HepG2 (cell line): ENCODE measurements around the gene ASZ1. TPM values are rescaled to one million over a fixed set of nuclear protein-coding genes. Genes with fewer than 3 reads are reported as not detected.

Experiments used
- ATAC-seq: fragments of 200-7000 bp; cut with Tn5 transposase; 3 replicates; pipeline ENCODE4 v1.9.1; 2020; ENCODE audit warnings: mild to moderate bottlenecking, moderate library complexity
- BruUV-seq: library from RNA; stranded (reverse); fragments of 400-500 nt; replicated peaks from 2 replicates; lab custom pipeline; 2021; lab: Mats Ljungman, UMichigan
- CTCF ChIA-PET: fragments of 300-600 bp; formaldehyde crosslinking; extraction: SDS; loops from one replicate; lab custom pipeline; 2021; ENCODE audit warnings: low total read pairs, inconsistent platforms, low intra/inter-chr PET ratio; lab: Yijun Ruan, JAX
- POLR2A ChIA-PET: fragments of 350-600 bp; sonication (Branson Sonifier 250); formaldehyde crosslinking; loops from one replicate; lab custom pipeline; 2020; ENCODE audit warnings: antibody characterized with exemption, inconsistent platforms; lab: Yijun Ruan, JAX
- DNase-seq: peaks from one replicate; pipeline ENCODE4 v3.0.0-alpha.2; 2015; ENCODE audit warnings: low spot score
- FAIRE-seq: peaks from 3 replicates; lab custom pipeline; 2011; peaks lifted over from hg19 to GRCh38; lab: Jason Lieb, UNC
- H2AFZ ChIP-seq: one replicate; pipeline ENCODE4 v1.6.1; 2011; ENCODE audit warnings: low read length, inconsistent platforms
- H3K27ac ChIP-seq: fragments of 300-600 bp; 3 replicates; pipeline ENCODE4 v1.8.0; 2011; ENCODE audit warnings: mixed run types, mild to moderate bottlenecking, mixed read lengths, low read length, inconsistent platforms; ENCODE audit not compliant: insufficient read depth; ENCODE audit errors: extremely low read length
- H3K27me3 ChIP-seq, 2 experiments: fragments of 200-600 bp in 1 of 2; 2 replicates in 1 of 2; 3 replicates in 1 of 2; pipeline versions ENCODE4 v1.6.0 to v1.8.0; 2011; ENCODE audit warnings: low read length in 2 of 2, mild to moderate bottlenecking in 2 of 2, moderate library complexity in 2 of 2, inconsistent platforms in 1 of 2; ENCODE audit not compliant: insufficient read depth in 2 of 2, control insufficient read depth in 1 of 2
- H3K36me3 ChIP-seq, 2 experiments: fragments of 200-600 bp in 1 of 2; replicated peaks in 1 of 2; 2 replicates in 1 of 2; 3 replicates in 1 of 2; pipeline versions ENCODE4 v1.5.1 to v1.8.0; 2011; ENCODE audit warnings: low read length in 2 of 2, inconsistent platforms in 1 of 2; ENCODE audit not compliant: insufficient read depth in 2 of 2, control insufficient read depth in 1 of 2
- H3K4me1 ChIP-seq: 2 replicates; pipeline ENCODE4 v1.5.1; 2012; ENCODE audit warnings: low read length, inconsistent platforms; ENCODE audit not compliant: insufficient read depth
- H3K4me2 ChIP-seq: 2 replicates; pipeline ENCODE4 v1.6.0; 2011; ENCODE audit warnings: low read depth, low read length, inconsistent platforms
- H3K4me3 ChIP-seq, 3 experiments: fragments of 200-600 bp in 1 of 3; sonication (generic), shearing (Covaris generic) in 1 of 3; replicated peaks in 1 of 3; 2 replicates each; pipeline ENCODE4 v1.5.1; 2011 to 2016; ENCODE audit warnings: low read length in 3 of 3, inconsistent platforms in 2 of 3, low read depth in 2 of 3, mild to moderate bottlenecking in 2 of 3, control low read depth in 1 of 3, mixed read lengths in 1 of 3; ENCODE audit not compliant: insufficient read depth in 1 of 3
- H3K79me2 ChIP-seq: one replicate; pipeline ENCODE4 v1.6.1; 2011; ENCODE audit warnings: low read length, inconsistent platforms; ENCODE audit not compliant: insufficient read depth
- H3K9ac ChIP-seq: 2 replicates; pipeline ENCODE4 v1.6.0; 2011; ENCODE audit warnings: mild to moderate bottlenecking, low read depth, low read length, inconsistent platforms; ENCODE audit not compliant: insufficient read depth
- H3K9me3 ChIP-seq: 2 replicates; pipeline ENCODE4 v1.5.1; 2012; ENCODE audit warnings: mild to moderate bottlenecking, low read length
- H4K20me1 ChIP-seq: 2 replicates; pipeline ENCODE4 v1.6.0; 2011; ENCODE audit warnings: inconsistent platforms, mild to moderate bottlenecking, low read length, moderate library complexity; ENCODE audit not compliant: insufficient read depth
- ATF4 ChIP-seq, 2 experiments: fragments of 450-650 bp in 1 of 2; sonication (generic) in 1 of 2; formaldehyde crosslinking; IDR thresholded peaks; 2 replicates each; pipeline versions ENCODE4 v1.5.0 to v1.8.0; 2020 to 2022; ENCODE audit warnings: mild to moderate bottlenecking in 1 of 2, missing genetic modification reagents in 1 of 2
- BCL6 ChIP-seq: IDR thresholded peaks from 2 replicates; pipeline ENCODE4 v1.6.1; 2016; ENCODE audit warnings: missing genetic modification reagents, missing compliant biosample characterization
- GRHL1 ChIP-seq: sonication (generic); formaldehyde crosslinking; conservative IDR thresholded peaks from 2 replicates; pipeline ENCODE4 v1.8.0; 2022; ENCODE audit warnings: missing genetic modification reagents
- HOXD1 ChIP-seq: sonication (generic); formaldehyde crosslinking; IDR thresholded peaks from 2 replicates; pipeline ENCODE4 v1.5.0; 2020; ENCODE audit warnings: missing genetic modification reagents
- KAT7 ChIP-seq: IDR thresholded peaks from 2 replicates; pipeline ENCODE4 v1.6.1; 2018; ENCODE audit warnings: borderline replicate concordance, missing compliant biosample characterization
- POLR2A ChIP-seq, 2 experiments: IDR thresholded peaks; 2 replicates each; pipeline ENCODE4 v1.6.1; 2011; ENCODE audit warnings: low read depth in 2 of 2, low read length in 2 of 2, mild to moderate bottlenecking in 1 of 2, moderate library complexity in 1 of 2; ENCODE audit not compliant: insufficient read depth in 1 of 2
- RARG ChIP-seq: sonication (generic); formaldehyde crosslinking; IDR thresholded peaks from 2 replicates; pipeline ENCODE4 v1.4.0; 2020; ENCODE audit warnings: low read depth, mild to moderate bottlenecking, missing genetic modification reagents
- THRA ChIP-seq: sonication (generic); formaldehyde crosslinking; IDR thresholded peaks from 2 replicates; pipeline ENCODE4 v1.4.0; 2020; ENCODE audit warnings: missing genetic modification reagents, borderline replicate concordance
- ZMAT3 ChIP-seq: sonication (generic); formaldehyde crosslinking; conservative IDR thresholded peaks from 2 replicates; pipeline ENCODE4 v1.7.0; 2021; ENCODE audit warnings: missing genetic modification reagents
- ZNF136 ChIP-seq: sonication (generic); formaldehyde crosslinking; IDR thresholded peaks from 2 replicates; pipeline ENCODE4 v1.8.1; 2022; ENCODE audit warnings: low read depth, mild to moderate bottlenecking, moderate library complexity, missing genetic modification reagents
- ZNF382 ChIP-seq: sonication (generic); formaldehyde crosslinking; IDR thresholded peaks from 2 replicates; pipeline ENCODE4 v1.5.0; 2020; ENCODE audit warnings: missing genetic modification reagents, mild to moderate bottlenecking, borderline replicate concordance
- ZNF547 ChIP-seq: sonication (generic); formaldehyde crosslinking; IDR thresholded peaks from 2 replicates; pipeline ENCODE4 v1.5.1; 2020; ENCODE audit warnings: mild to moderate bottlenecking, missing genetic modification reagents
- ZNF607 ChIP-seq: sonication (generic); formaldehyde crosslinking; IDR thresholded peaks from 2 replicates; pipeline ENCODE4 v1.5.1; 2020; ENCODE audit warnings: missing genetic modification reagents, mild to moderate bottlenecking, borderline replicate concordance
- ZNF616 ChIP-seq: sonication (generic); formaldehyde crosslinking; IDR thresholded peaks from 2 replicates; pipeline ENCODE4 v1.5.0; 2020; ENCODE audit warnings: low read depth, mild to moderate bottlenecking, missing genetic modification reagents
- ZNF660 ChIP-seq: sonication (generic); formaldehyde crosslinking; IDR thresholded peaks from 2 replicates; pipeline ENCODE4 v1.5.1; 2020; ENCODE audit warnings: mild to moderate bottlenecking, low read depth, missing genetic modification reagents, borderline replicate concordance
- WGBS: methylation state at CpG from one replicate; pipeline ENCODE4 v1.1.6; 2017; ENCODE audit warnings: low lambda C conversion rate; 5-methylcytosine and 5-hydroxymethylcytosine counted together
- in situ Hi-C: cut with HindIII; loops from 2 replicates; pipeline ENCODE4 v1.10.0; 2017; ENCODE audit warnings: low pct_unique_long_range_greater_than_20kb; ENCODE audit not compliant: extremely low pct_ligation_motif_present
- intact Hi-C: fragments of 100-400 bp; cut with micrococcal nuclease; formaldehyde crosslinking; loops from one replicate; pipeline ENCODE4 v1.10.0; 2022; ENCODE audit not compliant: unreplicated experiment
- polyA plus RNA-seq, 8 experiments: library from polyadenylated mRNA; depleted of rRNA in 3 of 8; stranded (reverse) in 7 of 8; unstranded in 1 of 8; fragments of >200 nt; fragmentation: Illumina TruSeq in 4 of 8; extraction: Trizol in 4 of 8; gene quantifications; 2 replicates each; pipeline versions ENCODE4 v1.2.1 to v1.2.3, GENCODE V29; 2011 to 2016; ENCODE audit warnings: low read depth in 4 of 8, missing spikeins in 1 of 8, mixed read lengths in 1 of 8; ENCODE audit not compliant: insufficient read depth in 1 of 8
- total RNA-seq, 5 experiments: library from RNA; depleted of rRNA; stranded (reverse); fragments of >200 nt; fragmentation: Illumina TruSeq; extraction: Trizol; gene quantifications; 2 replicates each; pipeline ENCODE4 v1.2.3, GENCODE V29; 2016; ENCODE audit warnings: low read depth in 1 of 5

ASZ1 gene
- total and polyA plus RNA-seq, 2 of the 13 experiments (the other 11 are each of a cell fraction or from before 2014, with no cell fraction given) = not detected

- in situ Hi-C loops = no loop called here
These were observed 51.9 kb downstream of the ASZ1 start for GRCh38 chr7:117375380-117375779.

More at GRCh38 chr7:117375380-117375779, 51.9 kb downstream of the ASZ1 start:
- Histone ChIP-seq H3K27ac (no peak overlapping the region), H3K9me3 (no peaks in the 10 kb centered on the region), H3K9ac (no peak overlapping the region), H3K79me2 (no peaks in the 10 kb centered on the region), H4K20me1 (no peaks in the 10 kb centered on the region), H3K36me3 (no peaks in the 10 kb centered on the region), H3K4me2 (no peak overlapping the region), H3K4me3 (no peak overlapping the region), H3K4me1 (no peaks in the 10 kb centered on the region), H3K27me3 (no peaks in the 10 kb centered on the region), H2AFZ (no peak overlapping the region)
- intact Hi-C loops = no loop called here
- FAIRE-seq = no peak
- TF ChIP-seq ZNF382 (CRISPR knock-in tag) = no peak
- TF ChIP-seq ZMAT3 (CRISPR knock-in tag) = no peak
- TF ChIP-seq POLR2A (IDR thresholded peaks at IDR 0.05; ENCODE audit: insufficient read depth in 1 of 2, low read depth in 2 of 2, low read length in 2 of 2) = no peak
- no peak for TF ChIP-seq ZNF660 (CRISPR knock-in tag)
- TF ChIP-seq ZNF616 (CRISPR knock-in tag) = no peak
- TF ChIP-seq BCL6 = no peak
- no peak for TF ChIP-seq ZNF547
- TF ChIP-seq GRHL1 = no peak
- TF ChIP-seq THRA (CRISPR knock-in tag) = no peak
- no peak for TF ChIP-seq ZNF136 (CRISPR knock-in tag)
- TF ChIP-seq HOXD1 (CRISPR knock-in tag) = no peak
- TF ChIP-seq ATF4 (CRISPR knock-in tag; IDR thresholded peaks at IDR 0.05) = no peak
- no peak for TF ChIP-seq KAT7 (CRISPR knock-in tag)
- TF ChIP-seq RARG (CRISPR knock-in tag) = no peak
- TF ChIP-seq ZNF607 (CRISPR knock-in tag) = no peak
- DNase-seq = no peak
- ATAC-seq = no peak
- 0% methylated on average over 2 of the region's 2 CpGs for WGBS
- no TSS peak for BruUV-seq
- ChIA-PET CTCF (no interaction called here), POLR2A (no interaction called here)
